Heart left ventricle (tissue), 16 donors: ENCODE data around the gene KDM4B. TPM values are rescaled to one million over a fixed set of nuclear protein-coding genes. Genes with fewer than 3 reads are reported as not detected.

Experiments used
- ATAC-seq, 4 donors: fragments of 200-7000 bp; cut with Tn5 transposase; one replicate each; pipeline ENCODE4 v1.9.1; 2020 to 2022; ENCODE audit warnings: moderate library complexity in 4 of 4, mild to moderate bottlenecking in 3 of 4, moderate number of reproducible peaks in 1 of 4
- DNase-seq, 5 donors: peaks; one replicate each; pipeline ENCODE4 v3.0.0-alpha.2; 2020
- H3K27ac ChIP-seq, 12 donors: fragments of 200-600 bp; sonication (generic) in 4 of 12; one replicate each; pipeline versions ENCODE4 v1.5.0 to v1.8.0; 2016 to 2022; ENCODE audit warnings: mild to moderate bottlenecking in 2 of 12
- H3K27me3 ChIP-seq, 9 donors: fragments of 200-600 bp; sonication (generic) in 2 of 9; one replicate each; pipeline versions ENCODE4 v1.5.1 to v1.8.0; 2016 to 2022; ENCODE audit warnings: mild to moderate bottlenecking in 3 of 9
- H3K36me3 ChIP-seq, 9 donors: fragments of 200-600 bp; sonication (generic) in 2 of 9; one replicate each; pipeline versions ENCODE4 v1.5.0 to v1.8.0; 2018 to 2022; ENCODE audit warnings: mild to moderate bottlenecking in 2 of 9
- H3K4me1 ChIP-seq, 12 donors: fragments of 200-600 bp; sonication (generic) in 4 of 12; one replicate each; pipeline versions ENCODE4 v1.5.0 to v1.8.0; 2016 to 2022; ENCODE audit warnings: mild to moderate bottlenecking in 3 of 12
- H3K4me3 ChIP-seq, 12 donors: fragments of 200-600 bp; sonication (generic) in 4 of 12; one replicate each; pipeline versions ENCODE4 v1.5.0 to v1.8.0; 2017 to 2022; ENCODE audit warnings: mild to moderate bottlenecking in 9 of 12, moderate library complexity in 4 of 12
- H3K9me3 ChIP-seq, 12 donors: fragments of 200-600 bp; sonication (generic) in 4 of 12; one replicate each; pipeline versions ENCODE4 v1.5.0 to v1.8.0; 2016 to 2022; ENCODE audit warnings: mild to moderate bottlenecking in 1 of 12
- CTCF ChIP-seq, 12 donors: fragments of 200-600 bp; sonication (generic) in 4 of 12; IDR thresholded peaks; one replicate each; pipeline versions ENCODE4 v1.5.0 to v1.8.0; 2018 to 2022; ENCODE audit warnings: antibody characterized with exemption in 12 of 12, mild to moderate bottlenecking in 5 of 12
- POLR2A ChIP-seq, 2 donors: fragments of 450-650 bp; IDR thresholded peaks; one replicate each; pipeline ENCODE4 v1.6.1; 2017; ENCODE audit warnings: antibody characterized with exemption in 2 of 2, mild to moderate bottlenecking in 2 of 2, moderate library complexity in 2 of 2
- WGBS, 4 donors: extraction: QIAGEN DNeasy Blood & Tissue Kit in 2 of 4; methylation state at CpG; one replicate each; pipeline versions ENCODE4 v1.1.5 to v1.1.7; 2013 to 2018; 5-methylcytosine and 5-hydroxymethylcytosine counted together
- intact Hi-C, 10 donors: fragments of 100-400 bp; cut with DNase I; formaldehyde crosslinking; loops; one replicate each; pipeline versions ENCODE4 v1.11.1 to v1.14.2; 2022
- polyA plus RNA-seq, 2 donors: library from polyadenylated mRNA; stranded (reverse); fragments of 200-250 nt; gene quantifications; one replicate each; pipeline ENCODE4 v1.2.3, GENCODE V29; 2013
- total RNA-seq, 9 donors: library from RNA; depleted of rRNA in 2 of 9; stranded (reverse); fragments of >200 nt in 2 of 9; fragmentation: NEBNext Ultra II Directional in 3 of 9; extraction: Animal tissue kit (Norgen Biotek cat#: 25700) in 3 of 9; gene quantifications; one replicate each; pipeline versions ENCODE4 v1.1.0 to v1.2.4, GENCODE V29; 2016 to 2023
- donor health status: ischemic (EF 13 %, LVEDD 7.1; RV severe dilation, severe dysfunction).
- donor health status: healthy with polysubstance abuse.
- donor health status: DM: no; HTN: yes; CAD: no.
- donor health status: DM: no; HTN: no; CAD: no.
- donor health status: ischemic (EF 25% LVEDD 6.9; RV normal size, moderate dysfunction).
- donor health status: ischemic (EF 25% LVEDD 5.7; RV mildly dilated, moderate dysfunction).
- donor health status: healthy.
- donor health status: DM: yes; HTN: yes; CAD: no.
- donor health status: ischemic (EF 35%, LVEDD 5.7; RV mildly dilated, moderate dysfunction).
- donor health status: nonischemic (EF 11% LVEDD 7.7; RV severe dilation, severe dysfunction).
- donor health status: DM: yes; HTN: yes; CAD: no.
- donor health status: PGD.
- donor health status: ischemic (EF 29% LVEDD 5.4; RV normal size, mild dysfunction).
- donor health status: nonischemic (EF 23%, LVEDD 6.1; RV moderate dilation, normal function).

The KDM4B gene
- total and polyA plus RNA-seq, 11 donors: 21.5 to 36.5 (median 27.2) TPM

GRCh38 chr19:4991996-4992698 is 23.2 kb downstream of the KDM4B start:
- Histone ChIP-seq H3K4me3 (no peak overlapping the region), H3K9me3 (peaks cover 0 to 24% (median 0%) of the 10 kb centered on the region in 12 donors), H3K4me1 (peaks cover 9 to 44% (median 25%) of the 10 kb centered on the region in 12 donors), H3K27ac (no peak overlapping the region), H3K27me3 (no peaks in the 10 kb centered on the region), H3K36me3 (peaks cover 0 to 12% (median 5%) of the 10 kb centered on the region in 9 donors)
- DNase-seq: no peak
- WGBS, 4 donors: 66 to 74% (median 70%) methylated on average over 13 of the region's 13 CpGs
- TF ChIP-seq POLR2A (IDR thresholded peaks at IDR 0.05) (no peak), CTCF (IDR thresholded peaks at IDR 0.05) (no peak)
- ATAC-seq: no peak
- intact Hi-C loops: no loop called here

GRCh38 chr19:4993683-4994082 is 24.8 kb downstream of the KDM4B start:
- 88 to 93% (median 91%) methylated on average over 3 of the region's 3 CpGs for WGBS, 4 donors
- no peak overlapping the region for H3K4me3 ChIP-seq
- ATAC-seq (no peak), DNase-seq (no peak)
- H3K27ac ChIP-seq: no peak overlapping the region
- no peaks in the 10 kb centered on the region for H3K27me3 ChIP-seq
- intact Hi-C loops: no loop called here
- peaks cover 0 to 23% (median 11%) of the 10 kb centered on the region in 9 donors for H3K36me3 ChIP-seq
- no peak for TF ChIP-seq CTCF (IDR thresholded peaks at IDR 0.05)
- no peak for TF ChIP-seq POLR2A (IDR thresholded peaks at IDR 0.05)
- peaks cover 3 to 28% (median 9%) of the 10 kb centered on the region in 12 donors for H3K4me1 ChIP-seq
- peaks cover 0 to 24% (median 0%) of the 10 kb centered on the region in 12 donors for H3K9me3 ChIP-seq

- H3K27me3 ChIP-seq: no peaks in the 10 kb centered on the region
- ATAC-seq (no peak), DNase-seq (no peak)
- peaks cover 0 to 19% (median 0%) of the 10 kb centered on the region in 12 donors for H3K9me3 ChIP-seq
- peaks cover 0 to 7% (median 0%) of the 10 kb centered on the region in 12 donors for H3K4me1 ChIP-seq
- H3K4me3 ChIP-seq: no peak overlapping the region
- TF ChIP-seq CTCF (IDR thresholded peaks at IDR 0.05) (no peak), POLR2A (IDR thresholded peaks at IDR 0.05) (no peak)
- peaks cover 0 to 23% (median 11%) of the 10 kb centered on the region in 9 donors for H3K36me3 ChIP-seq
- 72 to 87% (median 82%) methylated on average over 5 of the region's 5 CpGs for WGBS, 4 donors
- intact Hi-C loops: no loop called here
- H3K27ac ChIP-seq: no peak overlapping the region
Measured at GRCh38 chr19:4996701-4997100, 27.8 kb downstream of the KDM4B start.

GRCh38 chr19:4997297-4997696 is 28.4 kb downstream of the KDM4B start:
- H3K27me3 ChIP-seq: no peaks in the 10 kb centered on the region
- H3K36me3 ChIP-seq: peaks cover 0 to 23% (median 11%) of the 10 kb centered on the region in 9 donors
- intact Hi-C loops: no loop called here
- peaks cover 0 to 2% (median 0%) of the 10 kb centered on the region in 12 donors for H3K4me1 ChIP-seq
- TF ChIP-seq POLR2A (IDR thresholded peaks at IDR 0.05): no peak
- no peak for TF ChIP-seq CTCF (IDR thresholded peaks at IDR 0.05)
- no peak for DNase-seq
- no peak overlapping the region for H3K27ac ChIP-seq
- 80 to 93% (median 87%) methylated on average over 10 to 12 of the region's 12 CpGs for WGBS, 4 donors
- ATAC-seq: no peak
- H3K9me3 ChIP-seq: peaks cover 0 to 13% (median 0%) of the 10 kb centered on the region in 12 donors
- no peak overlapping the region for H3K4me3 ChIP-seq
